Peyer's patch (tissue), 4 donors: ENCODE measurements around the gene ACTL8.

Source experiments
- CTCF ChIP-seq, 6 experiments: fragments of 450-650 bp in 4 of 6; fragments of 200-600 bp in 2 of 6; sonication (generic) in 1 of 6; IDR thresholded peaks; one replicate each; pipeline ENCODE4 v1.5.1; 2017 to 2019; ENCODE audit warnings: antibody characterized with exemption in 6 of 6, mild to moderate bottlenecking in 3 of 6, moderate library complexity in 1 of 6
- POLR2A ChIP-seq, 2 donors: fragments of 450-650 bp; IDR thresholded peaks; one replicate each; pipeline ENCODE4 v1.5.1; 2017; ENCODE audit warnings: antibody characterized with exemption in 2 of 2, mild to moderate bottlenecking in 2 of 2, moderate library complexity in 2 of 2

GRCh38 chr1:17745479-17745955 is 9.6 kb upstream of the ACTL8 start:
- TF ChIP-seq CTCF (IDR thresholded peaks at IDR 0.05) (no peak), POLR2A (IDR thresholded peaks at IDR 0.05) (no peak)
